Activated T-cell treated with anti-CD3 and anti-CD28 coated beads, Interleukin-2, amount 50 U/mL, for 1 hour (primary cell): Measurements from ENCODE around the gene BTN1A1.
"Not testable (repeated sequence)": the region's sequence is repeated elsewhere in the genome, so short reads cannot be mapped to it uniquely, and the experiment has no call there.

Experiments
- DNase-seq: peaks from one replicate; pipeline ENCODE4 v3.0.0-alpha.2; 2020

BTN1A1 gene

GRCh38 chr6:26538572-26538902 is 38.4 kb downstream of the BTN1A1 start:
- no peak for DNase-seq

GRCh38 chr6:26539071-26539615 is 39.0 kb downstream of the BTN1A1 start:
- no peak for DNase-seq

- DNase-seq: no peak
Measured at GRCh38 chr6:26541579-26541978, 41.5 kb downstream of the BTN1A1 start.

GRCh38 chr6:26543953-26544352 is 43.9 kb downstream of the BTN1A1 start:
- DNase-seq: no peak

GRCh38 chr6:26544473-26544872 is 44.4 kb downstream of the BTN1A1 start:
- no peak for DNase-seq

- no peak for DNase-seq
Measured at GRCh38 chr6:26545627-26546026, 45.5 kb downstream of the BTN1A1 start.

- not testable (repeated sequence) for DNase-seq
Measured at GRCh38 chr6:26547363-26547762, 47.3 kb downstream of the BTN1A1 start.

GRCh38 chr6:26550250-26550993 is 50.3 kb downstream of the BTN1A1 start:
- DNase-seq: peak; percentile 45

- DNase-seq: no peak
Measured at GRCh38 chr6:26552205-26552604, 52.1 kb downstream of the BTN1A1 start.

GRCh38 chr6:26552640-26553188 is 52.6 kb downstream of the BTN1A1 start:
- DNase-seq: no peak

GRCh38 chr6:26553264-26553634 is 53.1 kb downstream of the BTN1A1 start:
- DNase-seq: peak; percentile 81

- peak; percentile 80 for DNase-seq
Measured at GRCh38 chr6:26553635-26554446, 53.7 kb downstream of the BTN1A1 start.

- no peak for DNase-seq
Measured at GRCh38 chr6:26554447-26554696, 54.3 kb downstream of the BTN1A1 start.

GRCh38 chr6:26554697-26555504 is 54.8 kb downstream of the BTN1A1 start:
- peak; percentile 55 for DNase-seq

GRCh38 chr6:26555505-26556262 is 55.6 kb downstream of the BTN1A1 start:
- no peak for DNase-seq

GRCh38 chr6:26556263-26557070 is 56.4 kb downstream of the BTN1A1 start:
- no peak for DNase-seq
